ENCODE measurements around the gene ENHO. TPM values are rescaled to one million over a fixed set of nuclear protein-coding genes. Genes with fewer than 3 reads are reported as not detected.

The ENHO gene
- total and polyA plus RNA-seq, 7 donors = 0.20 to 1.2 (median 0.37) TPM; not detected in 1

- 55 to 72% (median 64%) methylated on average over 6 of the region's 6 CpGs for WGBS, 3 donors
- Histone ChIP-seq H3K4me3 (no peak overlapping the region), H3K4me1 (peaks cover under 1% of the 10 kb centered on the region), H3K27ac (no peak overlapping the region), H3K9me3 (no peaks in the 10 kb centered on the region), H3K36me3 (ENCODE audit: insufficient read depth in 1 of 2, low read depth in 1 of 2) (no peaks in the 10 kb centered on the region), H3K27me3 (ENCODE audit: insufficient read depth in 3 of 3, low read length in 2 of 3) (no peaks in the 10 kb centered on the region)
- intact Hi-C loops (cut with DNase I) = no loop called here
- DNase-seq (no peak), ATAC-seq (no peak)
- TF ChIP-seq CTCF (IDR thresholded peaks at IDR 0.05) = no peak
These were observed 4.6 kb downstream of the ENHO start for GRCh38 chr9:34518110-34518616.

GRCh38 chr9:34517185-34517584, 5.6 kb downstream of the ENHO start:
- Histone ChIP-seq H3K36me3 (ENCODE audit: insufficient read depth in 1 of 2, low read depth in 1 of 2) (no peaks in the 10 kb centered on the region), H3K4me1 (no peaks in the 10 kb centered on the region), H3K4me3 (no peak overlapping the region), H3K27ac (no peak overlapping the region), H3K9me3 (no peaks in the 10 kb centered on the region), H3K27me3 (ENCODE audit: insufficient read depth in 3 of 3, low read length in 2 of 3) (no peaks in the 10 kb centered on the region)
- 90 to 91% (median 90%) methylated on average over 7 of the region's 7 CpGs for WGBS, 3 donors
- DNase-seq = no peak
- no peak for TF ChIP-seq CTCF (IDR thresholded peaks at IDR 0.05)
- no peak for ATAC-seq
- intact Hi-C loops (cut with DNase I) = no loop called here

- ATAC-seq (no peak), DNase-seq (no peak)
- Histone ChIP-seq H3K27me3 (ENCODE audit: insufficient read depth in 3 of 3, low read length in 2 of 3) (no peaks in the 10 kb centered on the region), H3K4me3 (no peak overlapping the region), H3K27ac (no peak overlapping the region), H3K9me3 (no peaks in the 10 kb centered on the region), H3K4me1 (no peaks in the 10 kb centered on the region), H3K36me3 (ENCODE audit: insufficient read depth in 1 of 2, low read depth in 1 of 2) (no peaks in the 10 kb centered on the region)
- no peak for TF ChIP-seq CTCF (IDR thresholded peaks at IDR 0.05)
- WGBS, 3 donors = 95 to 96% (median 96%) methylated on average over 3 of the region's 3 CpGs
- intact Hi-C loops (cut with DNase I) = no loop called here
These were observed 6.8 kb downstream of the ENHO start for GRCh38 chr9:34515959-34516358.

GRCh38 chr9:34514816-34515215, 8.0 kb downstream of the ENHO start:
- WGBS, 3 donors = 87 to 98% (median 93%) methylated on average over 3 of the region's 3 CpGs
- no peaks in the 10 kb centered on the region for H3K4me1 ChIP-seq
- no peaks in the 10 kb centered on the region for H3K27me3 ChIP-seq (ENCODE audit: insufficient read depth in 3 of 3, low read length in 2 of 3)
- no peak overlapping the region for H3K4me3 ChIP-seq
- TF ChIP-seq CTCF (IDR thresholded peaks at IDR 0.05) = no peak
- H3K27ac ChIP-seq = no peak overlapping the region
- no peaks in the 10 kb centered on the region for H3K9me3 ChIP-seq
- ATAC-seq (no peak), DNase-seq (no peak)
- H3K36me3 ChIP-seq (ENCODE audit: insufficient read depth in 1 of 2, low read depth in 1 of 2) = no peaks in the 10 kb centered on the region
- intact Hi-C loops (cut with DNase I) = no loop called here

- Histone ChIP-seq H3K9me3 (no peaks in the 10 kb centered on the region), H3K27me3 (ENCODE audit: insufficient read depth in 3 of 3, low read length in 2 of 3) (no peaks in the 10 kb centered on the region), H3K27ac (no peak overlapping the region), H3K36me3 (ENCODE audit: insufficient read depth in 1 of 2, low read depth in 1 of 2) (no peaks in the 10 kb centered on the region), H3K4me3 (no peak overlapping the region), H3K4me1 (no peaks in the 10 kb centered on the region)
- ATAC-seq (no peak), DNase-seq (no peak)
- no peak for TF ChIP-seq CTCF (IDR thresholded peaks at IDR 0.05)
- intact Hi-C loops (cut with DNase I) = no loop called here
- 91 to 99% (median 96%) methylated on average over 8 of the region's 8 CpGs for WGBS, 3 donors
These were observed 8.4 kb downstream of the ENHO start for GRCh38 chr9:34514401-34514800.
